Upper lobe of left lung (tissue), 6 donors: ENCODE data around the gene FYB2. TPM values are rescaled to one million over a fixed set of nuclear protein-coding genes. Genes with fewer than 3 reads are reported as not detected.

Experiments
- ATAC-seq, 2 donors: fragments of 200-7000 bp; cut with Tn5 transposase; one replicate each; pipeline ENCODE4 v1.9.1; 2022; ENCODE audit warnings: mild to moderate bottlenecking in 2 of 2, moderate library complexity in 2 of 2; ENCODE audit not compliant: low FRiP score in 2 of 2
- DNase-seq, 2 donors: peaks; one replicate each; pipeline ENCODE4 v3.0.0-alpha.2; 2019 to 2020
- H3K27ac ChIP-seq, 4 donors: fragments of 200-600 bp; sonication (generic); one replicate each; pipeline ENCODE4 v1.5.1; 2016 to 2019
- H3K27me3 ChIP-seq, 4 donors: fragments of 200-600 bp; sonication (generic); one replicate each; pipeline ENCODE4 v1.5.1; 2017 to 2019
- H3K36me3 ChIP-seq, 4 donors: fragments of 200-600 bp; sonication (generic); one replicate each; pipeline ENCODE4 v1.5.1; 2016 to 2019
- H3K4me1 ChIP-seq, 4 donors: fragments of 200-600 bp; sonication (generic); one replicate each; pipeline ENCODE4 v1.5.1; 2018 to 2019
- H3K4me3 ChIP-seq, 4 donors: fragments of 200-600 bp; sonication (generic); one replicate each; pipeline ENCODE4 v1.5.1; 2017 to 2019; ENCODE audit warnings: mild to moderate bottlenecking in 2 of 4, moderate library complexity in 1 of 4
- H3K9me3 ChIP-seq, 4 donors: fragments of 200-600 bp; sonication (generic); one replicate each; pipeline ENCODE4 v1.5.1; 2018 to 2019
- EP300 ChIP-seq, 4 donors: sonication (generic); formaldehyde crosslinking; IDR thresholded peaks; one replicate each; pipeline ENCODE4 v1.5.1; 2017; ENCODE audit warnings: antibody characterized with exemption in 4 of 4, control low read depth in 2 of 4
- POLR2A ChIP-seq, 4 donors: fragments of 450-650 bp; IDR thresholded peaks; one replicate each; pipeline ENCODE4 v1.5.1; 2016 to 2017; ENCODE audit warnings: antibody characterized with exemption in 4 of 4, mild to moderate bottlenecking in 2 of 4
- POLR2AphosphoS5 ChIP-seq, 2 donors: sonication (generic); formaldehyde crosslinking; IDR thresholded peaks; one replicate each; pipeline ENCODE4 v1.5.1; 2017; ENCODE audit warnings: antibody characterized with exemption in 2 of 2
- WGBS, 2 donors: methylation state at CpG; one replicate each; pipeline ENCODE4 v1.1.5; 2017 to 2018; 5-methylcytosine and 5-hydroxymethylcytosine counted together
- total RNA-seq, 6 donors: library from RNA; depleted of rRNA in 4 of 6; stranded (reverse); fragments of >200 nt in 4 of 6; gene quantifications; one replicate each; pipeline versions ENCODE4 v1.1.0 to v1.2.1, GENCODE V29; 2016 to 2021
- TF ChIP-seq, protein P1 (sequence below), 6 experiments: fragments of 450-650 bp in 4 of 6; fragments of 200-600 bp in 2 of 6; sonication (generic) in 2 of 6; IDR thresholded peaks; one replicate each; pipeline ENCODE4 v1.5.1; 2016 to 2019; ENCODE audit warnings: antibody characterized with exemption in 6 of 6
- donor health status: DM: no; HTN: no; CAD: no; lungs with moderate emphysema.
- donor health status: DM: no; HTN: yes; CAD: no; lungs with severe emphysema.

The FYB2 gene
- total RNA-seq, 6 donors from 2014 or later: 1.2 to 43.2 (median 7.2) TPM

DNA sequence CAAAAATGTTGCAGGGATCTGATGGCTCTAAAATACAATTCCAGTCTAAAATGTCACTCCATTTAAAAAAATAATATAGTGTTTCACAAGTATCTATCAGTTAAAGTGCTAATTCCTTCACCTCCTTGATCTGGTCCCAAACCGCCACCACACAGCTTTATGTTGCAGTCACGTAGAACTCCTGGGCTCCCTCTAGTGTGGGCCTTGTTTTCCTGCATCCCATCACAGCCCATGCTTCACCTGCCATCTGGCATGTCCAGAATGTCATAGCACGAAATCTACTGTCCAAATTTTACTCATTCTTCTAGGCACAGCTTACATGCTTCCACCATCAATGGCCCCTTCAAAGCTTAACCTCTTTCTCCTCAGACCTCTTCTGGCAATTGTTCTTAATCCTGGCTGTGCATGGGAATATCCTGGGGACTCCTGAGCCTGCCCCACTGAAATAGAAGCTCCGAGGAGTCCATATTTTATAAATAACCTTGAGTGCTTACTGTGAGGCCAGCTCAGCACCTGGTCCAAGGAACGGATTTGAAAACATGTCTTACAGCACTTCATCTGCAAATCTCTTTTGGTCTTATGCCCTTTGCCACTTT is 15.5 kb downstream of the FYB2 start:
- H3K27me3 ChIP-seq: no peaks in the 10 kb centered on the region
- ATAC-seq (peak in 1 of 2 donors; percentile 57), DNase-seq (peak in 1 of 2 donors; percentile 29)
- H3K27ac ChIP-seq: no peak overlapping the region
- H3K9me3 ChIP-seq: no peaks in the 10 kb centered on the region
- H3K4me3 ChIP-seq: no peak overlapping the region
- no peak for TF ChIP-seq POLR2A (IDR thresholded peaks at IDR 0.05)
- TF ChIP-seq, protein P1, sequence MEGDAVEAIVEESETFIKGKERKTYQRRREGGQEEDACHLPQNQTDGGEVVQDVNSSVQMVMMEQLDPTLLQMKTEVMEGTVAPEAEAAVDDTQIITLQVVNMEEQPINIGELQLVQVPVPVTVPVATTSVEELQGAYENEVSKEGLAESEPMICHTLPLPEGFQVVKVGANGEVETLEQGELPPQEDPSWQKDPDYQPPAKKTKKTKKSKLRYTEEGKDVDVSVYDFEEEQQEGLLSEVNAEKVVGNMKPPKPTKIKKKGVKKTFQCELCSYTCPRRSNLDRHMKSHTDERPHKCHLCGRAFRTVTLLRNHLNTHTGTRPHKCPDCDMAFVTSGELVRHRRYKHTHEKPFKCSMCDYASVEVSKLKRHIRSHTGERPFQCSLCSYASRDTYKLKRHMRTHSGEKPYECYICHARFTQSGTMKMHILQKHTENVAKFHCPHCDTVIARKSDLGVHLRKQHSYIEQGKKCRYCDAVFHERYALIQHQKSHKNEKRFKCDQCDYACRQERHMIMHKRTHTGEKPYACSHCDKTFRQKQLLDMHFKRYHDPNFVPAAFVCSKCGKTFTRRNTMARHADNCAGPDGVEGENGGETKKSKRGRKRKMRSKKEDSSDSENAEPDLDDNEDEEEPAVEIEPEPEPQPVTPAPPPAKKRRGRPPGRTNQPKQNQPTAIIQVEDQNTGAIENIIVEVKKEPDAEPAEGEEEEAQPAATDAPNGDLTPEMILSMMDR (IDR thresholded peaks at IDR 0.05): peak in 4 of 6 experiments; percentile 19 to 40 (median 24)
- no peaks in the 10 kb centered on the region for H3K36me3 ChIP-seq
- WGBS, 2 donors: 48 to 57% methylated on average over 5 of the region's 5 CpGs
- H3K4me1 ChIP-seq: no peaks in the 10 kb centered on the region

DNA sequence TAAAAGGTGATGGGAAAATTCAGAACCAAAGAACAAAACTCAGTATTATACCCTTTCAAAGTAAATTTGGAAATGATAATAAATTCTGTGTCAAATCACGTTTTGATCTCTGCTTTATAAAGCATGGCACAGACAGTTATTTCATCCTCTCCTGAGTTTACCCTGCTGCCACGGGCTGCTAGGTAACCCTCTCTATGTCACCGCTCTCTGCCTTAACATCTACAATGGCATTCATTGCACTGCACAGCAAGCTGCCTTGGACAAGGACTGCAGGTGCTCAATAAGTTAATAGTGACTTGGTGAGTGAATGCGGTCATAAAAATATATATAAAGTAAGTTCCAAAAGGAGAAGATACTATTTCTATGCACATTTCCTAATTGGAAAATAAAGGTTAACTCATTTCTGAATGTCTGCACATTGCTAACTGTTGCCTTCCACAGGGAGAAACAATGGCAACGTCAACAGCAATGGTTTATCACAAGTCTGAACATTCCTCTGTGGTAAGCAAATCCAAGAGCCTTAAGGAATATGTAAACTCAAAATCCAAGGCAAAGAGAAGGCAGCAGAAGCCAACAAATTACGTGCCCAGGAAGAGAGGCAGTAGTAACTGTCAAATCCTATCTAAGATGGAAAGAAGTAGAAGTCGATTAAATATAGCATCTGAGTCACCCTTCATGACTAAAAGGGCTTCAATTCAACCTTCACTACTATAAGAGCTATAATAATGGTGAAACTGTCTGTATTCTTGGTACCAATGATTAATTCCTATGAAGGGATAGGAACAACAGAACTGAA is 19.4 kb downstream of the FYB2 start:
- Histone ChIP-seq H3K27ac (no peak overlapping the region), H3K4me1 (peaks cover 0 to 4% (median 0%) of the 10 kb centered on the region in 4 donors), H3K27me3 (no peaks in the 10 kb centered on the region), H3K4me3 (no peak overlapping the region), H3K9me3 (no peaks in the 10 kb centered on the region), H3K36me3 (no peaks in the 10 kb centered on the region)
- ATAC-seq (no peak), DNase-seq (no peak)
- TF ChIP-seq POLR2A (IDR thresholded peaks at IDR 0.05) (no peak), POLR2AphosphoS5 (IDR thresholded peaks at IDR 0.05) (no peak), EP300 (IDR thresholded peaks at IDR 0.05) (no peak)
- TF ChIP-seq, protein P1 (IDR thresholded peaks at IDR 0.05): no peak
- 56 to 70% methylated on average over 7 of the region's 7 CpGs for WGBS, 2 donors

GRCh38 chr1:56798053-56798471 is 21.1 kb downstream of the FYB2 start:
- H3K36me3 ChIP-seq: no peaks in the 10 kb centered on the region
- DNase-seq (no peak), ATAC-seq (no peak)
- no peak overlapping the region for H3K27ac ChIP-seq
- WGBS, 2 donors: 51 to 57% methylated on average over 3 of the region's 3 CpGs
- no peak overlapping the region for H3K4me3 ChIP-seq
- H3K9me3 ChIP-seq: no peaks in the 10 kb centered on the region
- no peak for TF ChIP-seq EP300 (IDR thresholded peaks at IDR 0.05)
- TF ChIP-seq, protein P1 (IDR thresholded peaks at IDR 0.05): no peak
- no peak for TF ChIP-seq POLR2A (IDR thresholded peaks at IDR 0.05)
- no peak for TF ChIP-seq POLR2AphosphoS5 (IDR thresholded peaks at IDR 0.05)
- peaks cover 0 to 4% (median 0%) of the 10 kb centered on the region in 4 donors for H3K4me1 ChIP-seq
- H3K27me3 ChIP-seq: no peaks in the 10 kb centered on the region

GRCh38 chr1:56797065-56797685 is 22.0 kb downstream of the FYB2 start:
- H3K27me3 ChIP-seq: no peaks in the 10 kb centered on the region
- 50 to 69% methylated on average over 5 of the region's 5 CpGs for WGBS, 2 donors
- no peak overlapping the region for H3K27ac ChIP-seq
- peaks cover 0 to 4% (median 0%) of the 10 kb centered on the region in 4 donors for H3K4me1 ChIP-seq
- ATAC-seq: no peak
- TF ChIP-seq EP300 (IDR thresholded peaks at IDR 0.05) (no peak), POLR2AphosphoS5 (IDR thresholded peaks at IDR 0.05) (no peak), POLR2A (IDR thresholded peaks at IDR 0.05) (no peak)
- TF ChIP-seq, protein P1 (IDR thresholded peaks at IDR 0.05): no peak
- H3K9me3 ChIP-seq: no peaks in the 10 kb centered on the region
- H3K4me3 ChIP-seq: no peak overlapping the region
- H3K36me3 ChIP-seq: no peaks in the 10 kb centered on the region
- no peak for DNase-seq
